K562 (cell line): ENCODE data around the gene SLC18B1. TPM values are rescaled to one million over a fixed set of nuclear protein-coding genes. Genes with fewer than 3 reads are reported as not detected.
A peak's percentile ranks its signal among the peaks of the same experiment; 100 is the strongest.

Source experiments
- BRF1 ChIP-seq: IDR thresholded peaks from 3 replicates; pipeline ENCODE4 v1.6.1; 2011; ENCODE audit warnings: borderline replicate concordance, mild to moderate bottlenecking; ENCODE audit not compliant: insufficient read length; ENCODE audit errors: extremely low read depth
- CREM ChIP-seq: IDR thresholded peaks from 2 replicates; pipeline ENCODE4 v1.6.1; 2014; ENCODE audit warnings: antibody characterized with exemption, low read depth
- ETV1 ChIP-seq: fragments of 450-650 bp; conservative IDR thresholded peaks from 2 replicates; pipeline ENCODE4 v1.6.1; 2016; ENCODE audit warnings: missing genetic modification characterization, control low read depth, low read depth, missing compliant biosample characterization
- GATA2 ChIP-seq: sonication (generic); formaldehyde crosslinking; IDR thresholded peaks from 2 replicates; pipeline ENCODE4 v1.4.0; 2020; ENCODE audit warnings: mild to moderate bottlenecking, missing genetic modification reagents
- ILF3 ChIP-seq: fragments of 450-650 bp; IDR thresholded peaks from 2 replicates; pipeline ENCODE4 v1.6.1; 2018; ENCODE audit warnings: antibody characterized with exemption, mild to moderate bottlenecking, moderate library complexity, borderline replicate concordance
- SETDB1 ChIP-seq: IDR thresholded peaks from one replicate; pipeline ENCODE4 v1.6.1; 2012; ENCODE audit warnings: low read length, control low read depth, inconsistent platforms
- TAF9B ChIP-seq: fragments of 450-650 bp; IDR thresholded peaks from 2 replicates; pipeline ENCODE4 v1.6.1; 2018; ENCODE audit warnings: mild to moderate bottlenecking; ENCODE audit not compliant: partially characterized antibody
- TARDBP ChIP-seq: fragments of 450-650 bp; IDR thresholded peaks from 2 replicates; pipeline ENCODE4 v1.6.1; 2016
- ZBTB7A ChIP-seq: IDR thresholded peaks from 2 replicates; pipeline ENCODE4 v1.6.1; 2011; ENCODE audit warnings: low read depth, mild to moderate bottlenecking, low read length, moderate library complexity, borderline replicate concordance; ENCODE audit not compliant: control insufficient read depth
- ZEB2 ChIP-seq: fragments of 450-650 bp; IDR thresholded peaks from 2 replicates; pipeline ENCODE4 v1.6.1; 2016
- ZNF551 ChIP-seq: fragments of 250-450 bp; sonication (Bioruptor Pico); IDR thresholded peaks from 2 replicates; pipeline ENCODE4 v1.5.0; 2021; ENCODE audit warnings: mild to moderate bottlenecking, moderate library complexity
- polyA plus RNA-seq, 8 experiments: library from polyadenylated mRNA; depleted of rRNA in 4 of 8; stranded (reverse) in 5 of 8; unstranded in 3 of 8; fragments of >200 nt; fragmentation: Nextera tagmentation in 2 of 8; fragmentation: Illumina TruSeq in 1 of 8; extraction: Ambion mirVana in 2 of 8; extraction: Trizol in 1 of 8; gene quantifications; 2 replicates each; pipeline versions ENCODE4 v1.2.1 to v1.2.3, GENCODE V29; 2011 to 2014; ENCODE audit warnings: inconsistent platforms in 1 of 8, missing spikeins in 1 of 8
- total RNA-seq, 7 experiments: library from RNA; depleted of rRNA in 6 of 7; stranded (reverse); fragments of >200 nt in 6 of 7; fragmentation: Illumina TruSeq in 2 of 7; extraction: Trizol in 2 of 7; gene quantifications; 2 replicates each; pipeline versions ENCODE4 v1.2.1 to v1.2.3, GENCODE V29; 2011 to 2021; ENCODE audit warnings: low replicate concordance in 1 of 7
- TF ChIP-seq, protein P1 (sequence below): IDR thresholded peaks from 2 replicates; pipeline ENCODE4 v1.6.1; 2011; ENCODE audit warnings: borderline replicate concordance, low read depth, mild to moderate bottlenecking, moderate library complexity, low read length; ENCODE audit not compliant: insufficient read depth, poor library complexity, severe bottlenecking
- TF ChIP-seq, protein P2 (sequence below): IDR thresholded peaks from 2 replicates; pipeline ENCODE4 v1.6.1; 2011; ENCODE audit not compliant: insufficient read length; ENCODE audit errors: extremely low read depth
- TF ChIP-seq, protein P3 (sequence below), 2 experiments: fragments of 450-650 bp in 1 of 2; sonication (generic) in 1 of 2; formaldehyde crosslinking in 1 of 2; IDR thresholded peaks in 1 of 2; conservative IDR thresholded peaks in 1 of 2; 2 replicates each; pipeline versions ENCODE4 v1.6.1 to v1.8.1; 2016 to 2023; ENCODE audit warnings: mild to moderate bottlenecking in 2 of 2, moderate library complexity in 2 of 2, inconsistent platforms in 1 of 2, missing genetic modification reagents in 1 of 2
- TF ChIP-seq, protein P4 (sequence below): fragments of 250-450 bp; sonication (Bioruptor Pico); IDR thresholded peaks from 2 replicates; pipeline ENCODE4 v1.5.0; 2021; ENCODE audit warnings: mild to moderate bottlenecking, moderate library complexity
- TF ChIP-seq, protein P5 (sequence below): sonication (generic); formaldehyde crosslinking; IDR thresholded peaks from 2 replicates; pipeline ENCODE4 v1.8.0; 2022; ENCODE audit warnings: mild to moderate bottlenecking, low read depth, missing genetic modification reagents

The SLC18B1 gene
- total and polyA plus RNA-seq, 9 of the 15 experiments (the other 6 are each of a cell fraction or from before 2014, with no cell fraction given), result 10.4 to 49.1 (median 32.0) TPM

DNA sequence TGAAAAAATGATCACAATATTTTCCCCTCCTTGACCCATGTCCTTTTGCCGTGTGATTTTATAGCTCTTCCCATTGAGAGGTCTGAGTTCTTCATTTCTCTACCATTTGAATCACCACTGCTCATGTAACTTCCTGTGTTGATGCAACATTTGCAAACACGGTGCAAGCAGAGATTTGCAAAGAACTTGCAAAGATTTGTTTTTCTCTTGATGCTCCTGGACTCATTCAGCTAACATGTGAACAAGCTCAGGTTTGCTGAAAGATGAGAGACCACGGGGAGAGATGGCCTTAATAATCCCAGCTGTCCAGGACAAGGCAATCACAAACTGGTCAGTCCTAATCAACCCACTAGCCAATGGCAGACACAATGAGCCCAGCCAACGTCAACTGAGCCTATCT, 49.3 kb downstream of the SLC18B1 start (continued):
- TF ChIP-seq, protein P1, sequence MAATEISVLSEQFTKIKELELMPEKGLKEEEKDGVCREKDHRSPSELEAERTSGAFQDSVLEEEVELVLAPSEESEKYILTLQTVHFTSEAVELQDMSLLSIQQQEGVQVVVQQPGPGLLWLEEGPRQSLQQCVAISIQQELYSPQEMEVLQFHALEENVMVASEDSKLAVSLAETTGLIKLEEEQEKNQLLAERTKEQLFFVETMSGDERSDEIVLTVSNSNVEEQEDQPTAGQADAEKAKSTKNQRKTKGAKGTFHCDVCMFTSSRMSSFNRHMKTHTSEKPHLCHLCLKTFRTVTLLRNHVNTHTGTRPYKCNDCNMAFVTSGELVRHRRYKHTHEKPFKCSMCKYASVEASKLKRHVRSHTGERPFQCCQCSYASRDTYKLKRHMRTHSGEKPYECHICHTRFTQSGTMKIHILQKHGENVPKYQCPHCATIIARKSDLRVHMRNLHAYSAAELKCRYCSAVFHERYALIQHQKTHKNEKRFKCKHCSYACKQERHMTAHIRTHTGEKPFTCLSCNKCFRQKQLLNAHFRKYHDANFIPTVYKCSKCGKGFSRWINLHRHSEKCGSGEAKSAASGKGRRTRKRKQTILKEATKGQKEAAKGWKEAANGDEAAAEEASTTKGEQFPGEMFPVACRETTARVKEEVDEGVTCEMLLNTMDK, result no peak
- TF ChIP-seq ZEB2 (no peak), ZNF551 (CRISPR knock-in tag) (no peak), SETDB1 (no peak), BRF1 (no peak), TARDBP (no peak), ILF3 (no peak), GATA2 (CRISPR knock-in tag) (no peak), TAF9B (no peak), ETV1 (tag) (peak; percentile 48), ZBTB7A (no peak), CREM (no peak)
- TF ChIP-seq, protein P2, sequence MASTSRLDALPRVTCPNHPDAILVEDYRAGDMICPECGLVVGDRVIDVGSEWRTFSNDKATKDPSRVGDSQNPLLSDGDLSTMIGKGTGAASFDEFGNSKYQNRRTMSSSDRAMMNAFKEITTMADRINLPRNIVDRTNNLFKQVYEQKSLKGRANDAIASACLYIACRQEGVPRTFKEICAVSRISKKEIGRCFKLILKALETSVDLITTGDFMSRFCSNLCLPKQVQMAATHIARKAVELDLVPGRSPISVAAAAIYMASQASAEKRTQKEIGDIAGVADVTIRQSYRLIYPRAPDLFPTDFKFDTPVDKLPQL, result no peak
- TF ChIP-seq, protein P3, sequence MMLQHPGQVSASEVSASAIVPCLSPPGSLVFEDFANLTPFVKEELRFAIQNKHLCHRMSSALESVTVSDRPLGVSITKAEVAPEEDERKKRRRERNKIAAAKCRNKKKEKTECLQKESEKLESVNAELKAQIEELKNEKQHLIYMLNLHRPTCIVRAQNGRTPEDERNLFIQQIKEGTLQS (IDR thresholded peaks at IDR 0.05), result peak; percentile 41; the same call in 1 of the 2 replicates
- TF ChIP-seq, protein P3 (CRISPR knock-in tag; conservative IDR thresholded peaks at IDR 0.05), result no peak
- TF ChIP-seq, protein P4, sequence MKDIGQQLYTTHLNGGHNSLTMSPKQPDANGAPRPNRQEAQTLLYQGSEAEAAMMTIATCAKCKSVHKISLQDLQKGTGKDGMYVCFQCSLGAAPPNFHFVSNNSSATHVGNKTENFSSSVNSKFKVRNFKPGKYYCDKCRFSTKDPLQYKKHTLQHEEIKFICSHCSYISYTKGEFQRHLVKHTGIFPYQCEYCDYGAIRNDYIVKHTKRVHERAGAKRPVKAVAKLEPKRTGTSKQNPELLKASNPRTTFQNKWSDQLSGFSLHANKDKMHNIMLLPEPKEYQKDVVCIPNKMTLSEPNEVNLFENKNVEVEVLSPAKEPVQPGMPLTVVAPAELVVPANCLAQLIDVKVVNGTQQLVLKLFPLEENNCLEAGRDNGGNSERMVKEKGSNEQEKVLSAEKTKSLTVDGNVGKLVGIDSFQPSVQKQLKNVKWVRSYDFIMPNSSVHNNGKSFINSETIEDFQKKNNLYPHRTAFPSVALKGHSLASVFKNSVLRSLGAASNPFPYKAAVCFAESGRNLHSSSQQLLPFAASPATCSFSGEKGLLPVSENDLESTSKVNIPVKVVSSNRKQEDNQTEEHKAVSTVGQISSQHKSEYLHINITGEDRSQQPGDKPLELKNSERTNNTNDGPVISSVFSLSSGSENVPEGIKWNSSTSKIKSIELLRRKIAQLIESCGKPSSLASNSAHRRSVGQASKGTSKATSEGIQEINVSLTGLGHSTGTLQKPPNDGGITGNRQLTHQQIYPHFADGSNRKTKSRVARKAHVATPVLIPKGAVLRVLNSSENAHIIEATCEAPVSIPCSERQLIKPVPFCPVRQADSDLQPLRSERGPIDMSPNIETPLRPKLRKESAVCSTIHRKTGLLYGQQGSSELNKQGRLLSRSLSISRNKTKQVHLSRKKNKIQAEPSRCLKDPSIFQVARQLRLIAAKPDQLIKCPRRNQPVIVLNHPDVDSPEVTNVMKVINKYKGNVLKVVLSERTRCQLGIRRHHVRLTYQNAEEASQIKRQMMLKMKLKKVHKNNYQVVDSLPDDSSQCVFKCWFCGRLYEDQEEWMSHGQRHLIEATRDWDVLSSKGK (CRISPR knock-in tag), result no peak
- TF ChIP-seq, protein P5, sequence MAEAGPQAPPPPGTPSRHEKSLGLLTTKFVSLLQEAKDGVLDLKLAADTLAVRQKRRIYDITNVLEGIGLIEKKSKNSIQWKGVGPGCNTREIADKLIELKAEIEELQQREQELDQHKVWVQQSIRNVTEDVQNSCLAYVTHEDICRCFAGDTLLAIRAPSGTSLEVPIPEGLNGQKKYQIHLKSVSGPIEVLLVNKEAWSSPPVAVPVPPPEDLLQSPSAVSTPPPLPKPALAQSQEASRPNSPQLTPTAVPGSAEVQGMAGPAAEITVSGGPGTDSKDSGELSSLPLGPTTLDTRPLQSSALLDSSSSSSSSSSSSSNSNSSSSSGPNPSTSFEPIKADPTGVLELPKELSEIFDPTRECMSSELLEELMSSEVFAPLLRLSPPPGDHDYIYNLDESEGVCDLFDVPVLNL (CRISPR knock-in tag), result no peak
- TF ChIP-seq, all 486 proteins: peak for 7
